MCF 10A (cell line): Measurements from ENCODE around the gene SPINK5. TPM values are rescaled to one million over a fixed set of nuclear protein-coding genes. Genes with fewer than 3 reads are reported as not detected.

Source experiments
- Bru-seq: library from RNA; stranded (reverse); fragments of 400-500 nt; gene quantifications from one replicate; lab custom pipeline; 2021; lab: Mats Ljungman, UMichigan
- BruChase-seq, 2 experiments: library from RNA; stranded (reverse); fragments of 400-500 nt; gene quantifications; one replicate each; lab custom pipeline; 2021; lab: Mats Ljungman, UMichigan
- BruUV-seq: library from RNA; stranded (reverse); fragments of 400-500 nt; replicated peaks from 2 replicates; lab custom pipeline; 2021; lab: Mats Ljungman, UMichigan
- CTCF ChIA-PET: fragments of 300-600 bp; sonication (Branson Sonifier 250); formaldehyde crosslinking; extraction: SDS; loops from one replicate; lab custom pipeline; 2021; ENCODE audit warnings: antibody characterized with exemption, inconsistent platforms; lab: Yijun Ruan, JAX
- POLR2A ChIA-PET: fragments of 300-600, 350-650 bp; sonication (Branson Sonifier 250); formaldehyde crosslinking; extraction: SDS; loops from one replicate; lab custom pipeline; 2020; ENCODE audit warnings: antibody characterized with exemption, inconsistent platforms; lab: Yijun Ruan, JAX
- DNase-seq: peaks from one replicate; pipeline ENCODE4 v3.0.0-alpha.2; 2018; ENCODE audit not compliant: unreplicated experiment
- H3K27ac Mint-ChIP-seq: one replicate; pipeline ENCODE4 v1.8.0; 2022; ENCODE audit warnings: mild to moderate bottlenecking, low read depth, mixed read lengths; ENCODE audit not compliant: unreplicated experiment
- H3K27me3 Mint-ChIP-seq: one replicate; pipeline ENCODE4 v1.8.0; 2022; ENCODE audit warnings: mixed read lengths; ENCODE audit not compliant: insufficient read depth, unreplicated experiment
- H3K36me3 Mint-ChIP-seq: one replicate; pipeline ENCODE4 v1.8.0; 2022; ENCODE audit warnings: mild to moderate bottlenecking, moderate library complexity, mixed read lengths; ENCODE audit not compliant: insufficient read depth, unreplicated experiment
- H3K4me1 Mint-ChIP-seq: one replicate; pipeline ENCODE4 v1.8.0; 2022; ENCODE audit warnings: mixed read lengths; ENCODE audit not compliant: insufficient read depth, unreplicated experiment
- H3K4me3 Mint-ChIP-seq: one replicate; pipeline ENCODE4 v1.8.0; 2022; ENCODE audit warnings: mild to moderate bottlenecking, moderate library complexity, mixed read lengths; ENCODE audit not compliant: unreplicated experiment
- H3K9me3 Mint-ChIP-seq: one replicate; pipeline ENCODE4 v1.8.0; 2022; ENCODE audit warnings: mixed read lengths; ENCODE audit not compliant: unreplicated experiment
- CTCF ChIP-seq: fragments of 200-600 bp; IDR thresholded peaks from one replicate; pipeline ENCODE4 v1.8.0; 2022; ENCODE audit warnings: antibody characterized with exemption, mild to moderate bottlenecking; ENCODE audit not compliant: unreplicated experiment
- intact Hi-C: fragments of 100-400 bp; cut with micrococcal nuclease; formaldehyde crosslinking; loops from 2 replicates; pipeline ENCODE4 v1.14.1; 2022
- long read RNA-seq: library from polyadenylated mRNA; stranded (forward); transcript quantifications from one replicate; pipeline ENCODE4 v2.0.0, GENCODE V29; 2022
- total RNA-seq: library from RNA; stranded (reverse); gene quantifications from 2 replicates; pipeline ENCODE4 v1.2.3, GENCODE V29; 2022

Gene SPINK5
- total RNA-seq (0.96 and 3.1 TPM in 2 replicates), Bru-seq, nascent RNA (percentile 27 among the genes with signal in this experiment), BruChase-seq, experiment 1, labeled RNA remaining after a 6-hour chase (percentile 24 among the genes with signal in this experiment), BruChase-seq, experiment 2, labeled RNA remaining after a 2-hour chase (percentile 26 among the genes with signal in this experiment)
- long read RNA-seq, partial matches to known transcripts, result 3 of 8 reads
- long read RNA-seq, other reads (novel, unspliced or antisense), result 4 of 8 reads

GRCh38 chr5:148063861-148064260 is at the start of gene SPINK5:
SPINK5 (plus strand) TSS chr5:148063980; CDS start chr5:148064045, 65 bp downstream.
- Mint-ChIP-seq H3K9me3 (no peaks in the 10 kb centered on the region), H3K4me1 (no peaks in the 10 kb centered on the region), H3K27ac (no peak within 1 kb of the TSS), H3K27me3 (no peaks in the 10 kb centered on the region), H3K4me3 (no peak within 1 kb of the TSS), H3K36me3 (no peaks in the 10 kb centered on the region)
- CTCF ChIA-PET, result interaction anchor here (0.6 to 0.9 kb wide), 3 partner anchors 42 to 116 kb away, joined by 3 read pairs; no protein-coding TSS in a partner anchor
- TF ChIP-seq CTCF, result no peak
- POLR2A ChIA-PET, result interaction anchor here (0.7 to 1.8 kb wide), 3 partner anchors 24 to 451 kb away, joined by 3 to 5 read pairs (median 5); no protein-coding TSS in a partner anchor
- intact Hi-C loops, result no loop called here
- DNase-seq, result peak; percentile 88
- BruUV-seq, result no TSS peak

GRCh38 chr5:148014276-148014675 is 49.5 kb upstream of the SPINK5 start:
- no peak overlapping the region for H3K27ac Mint-ChIP-seq
- H3K36me3 Mint-ChIP-seq, result peaks cover 6% of the 10 kb centered on the region
- H3K9me3 Mint-ChIP-seq, result no peaks in the 10 kb centered on the region
- ChIA-PET POLR2A (interaction anchor here (0.9 to 1.0 kb wide), 2 partner anchors 36 to 56 kb away, joined by 3 read pairs; no protein-coding TSS in a partner anchor), CTCF (interaction anchor here (0.6 to 0.7 kb wide), 2 partner anchors 93 to 101 kb away, joined by 3 read pairs; no protein-coding TSS in a partner anchor)
- intact Hi-C loops, result no loop called here
- TF ChIP-seq CTCF, result no peak
- no TSS peak for BruUV-seq
- H3K4me1 Mint-ChIP-seq, result peaks cover 27% of the 10 kb centered on the region
- no peaks in the 10 kb centered on the region for H3K27me3 Mint-ChIP-seq
- H3K4me3 Mint-ChIP-seq, result no peak overlapping the region
- peak; percentile 48 for DNase-seq

GRCh38 chr5:148020257-148020988 is 43.4 kb upstream of the SPINK5 start:
- no peak for DNase-seq
- no peaks in the 10 kb centered on the region for H3K4me1 Mint-ChIP-seq
- no peak overlapping the region for H3K4me3 Mint-ChIP-seq
- ChIA-PET CTCF (interaction anchor here (0.6 kb wide), 2 partner anchors 30 to 46 kb away, joined by 3 read pairs; no protein-coding TSS in a partner anchor), POLR2A (no interaction called here)
- no TSS peak for BruUV-seq
- no peak for TF ChIP-seq CTCF
- H3K9me3 Mint-ChIP-seq, result no peaks in the 10 kb centered on the region
- no peaks in the 10 kb centered on the region for H3K27me3 Mint-ChIP-seq
- no peaks in the 10 kb centered on the region for H3K36me3 Mint-ChIP-seq
- no peak overlapping the region for H3K27ac Mint-ChIP-seq
- intact Hi-C loops, result no loop called here

- no TSS peak for BruUV-seq
- intact Hi-C loops, result no loop called here
- Mint-ChIP-seq H3K9me3 (no peaks in the 10 kb centered on the region), H3K36me3 (peaks cover 2% of the 10 kb centered on the region), H3K27me3 (no peaks in the 10 kb centered on the region), H3K4me1 (no peaks in the 10 kb centered on the region), H3K4me3 (no peak overlapping the region), H3K27ac (no peak overlapping the region)
- DNase-seq, result no peak
- TF ChIP-seq CTCF, result no peak
- ChIA-PET POLR2A (interaction anchor here (0.6 to 1.3 kb wide), 4 partner anchors 9 to 354 kb away, joined by 3 to 4 read pairs (median 3); no protein-coding TSS in a partner anchor), CTCF (interaction anchor here (0.7 to 1.3 kb wide), 5 partner anchors 10 to 204 kb away, joined by 3 to 6 read pairs (median 3); no protein-coding TSS in a partner anchor)
These were observed 36.3 kb upstream of the SPINK5 start for GRCh38 chr5:148027505-148027904.
